Neuronal stem cell (in vitro differentiated cells): Measurements from ENCODE around the gene SAP30BP.

Experiments used
- DNase-seq: peaks from one replicate; pipeline ENCODE4 v3.0.0-alpha.2; 2013; ENCODE audit warnings: low spot score
- H2AFZ ChIP-seq: one replicate; pipeline ENCODE4 v1.6.1; 2013; ENCODE audit warnings: mild to moderate bottlenecking, low read length, inconsistent platforms
- H2AK5ac ChIP-seq: 2 replicates; pipeline ENCODE4 v1.6.1; 2013; ENCODE audit warnings: low read depth, mild to moderate bottlenecking, inconsistent platforms, low read length, moderate library complexity, mixed read lengths
- H2BK120ac ChIP-seq: 2 replicates; pipeline ENCODE4 v1.6.1; 2013; ENCODE audit warnings: low read depth, mild to moderate bottlenecking, inconsistent platforms, low read length, moderate library complexity, mixed read lengths
- H2BK12ac ChIP-seq: one replicate; pipeline ENCODE4 v1.6.1; 2013; ENCODE audit warnings: low read length, inconsistent platforms
- H2BK15ac ChIP-seq: 2 replicates; pipeline ENCODE4 v1.6.1; 2013; ENCODE audit warnings: mild to moderate bottlenecking, low read length, inconsistent platforms, mixed read lengths
- H2BK5ac ChIP-seq: one replicate; pipeline ENCODE4 v1.6.1; 2013; ENCODE audit warnings: inconsistent platforms, mild to moderate bottlenecking, low read length, moderate library complexity
- H3K14ac ChIP-seq: one replicate; pipeline ENCODE4 v1.6.1; 2013; ENCODE audit warnings: low read length, inconsistent platforms
- H3K18ac ChIP-seq: 2 replicates; pipeline ENCODE4 v1.6.1; 2013; ENCODE audit warnings: low read length, inconsistent platforms
- H3K23ac ChIP-seq: 2 replicates; pipeline ENCODE4 v1.6.1; 2013; ENCODE audit warnings: low read depth, mild to moderate bottlenecking, mixed read lengths, low read length, inconsistent platforms; ENCODE audit not compliant: poor library complexity
- H3K27ac ChIP-seq: replicated peaks from 3 replicates; pipeline ENCODE4 v1.5.1; 2013; ENCODE audit warnings: low read length, inconsistent platforms
- H3K27me3 ChIP-seq, 3 experiments: 2 replicates each; pipeline ENCODE4 v1.6.1; 2013; ENCODE audit warnings: low read length in 3 of 3, mild to moderate bottlenecking in 2 of 3, inconsistent platforms in 1 of 3, low read depth in 1 of 3, mixed read lengths in 1 of 3, moderate library complexity in 1 of 3; ENCODE audit not compliant: control insufficient read depth in 3 of 3, insufficient read depth in 3 of 3
- H3K36me3 ChIP-seq, 2 donors: replicated peaks in 1 of 2; 2 replicates each; pipeline ENCODE4 v1.6.1; 2013; ENCODE audit warnings: low read length in 2 of 2; ENCODE audit not compliant: control insufficient read depth in 2 of 2, insufficient read depth in 2 of 2
- H3K4ac ChIP-seq: 2 replicates; pipeline ENCODE4 v1.6.1; 2013; ENCODE audit warnings: inconsistent platforms, mild to moderate bottlenecking, low read length, moderate library complexity
- H3K4me1 ChIP-seq, 2 donors: 1 replicate in 1 of 2; 2 replicates in 1 of 2; pipeline ENCODE4 v1.6.1; 2013; ENCODE audit warnings: low read length in 2 of 2, low read depth in 1 of 2; ENCODE audit not compliant: control insufficient read depth in 2 of 2, insufficient read depth in 1 of 2
- H3K4me2 ChIP-seq: one replicate; pipeline ENCODE4 v1.6.1; 2013; ENCODE audit warnings: mild to moderate bottlenecking, low read length, inconsistent platforms; ENCODE audit not compliant: insufficient read depth, poor library complexity, severe bottlenecking
- H3K4me3 ChIP-seq, 2 donors: 2 replicates each; pipeline ENCODE4 v1.5.1; 2013; ENCODE audit warnings: low read length in 2 of 2, mild to moderate bottlenecking in 2 of 2, inconsistent platforms in 1 of 2, moderate library complexity in 1 of 2
- H3K79me1 ChIP-seq: one replicate; pipeline ENCODE4 v1.6.1; 2013; ENCODE audit warnings: low read depth, mild to moderate bottlenecking, inconsistent platforms, low read length, moderate library complexity
- H3K9ac ChIP-seq: one replicate; pipeline ENCODE4 v1.6.1; 2013; ENCODE audit warnings: mild to moderate bottlenecking, low read depth, low read length, inconsistent platforms; ENCODE audit not compliant: poor library complexity
- H3K9me3 ChIP-seq, 2 donors: replicated peaks in 1 of 2; 2 replicates each; pipeline versions ENCODE3 to v1.6.1; 2013; ENCODE audit warnings: low read length in 2 of 2, mild to moderate bottlenecking in 2 of 2, inconsistent platforms in 1 of 2, low read depth in 1 of 2, mixed read lengths in 1 of 2, moderate library complexity in 1 of 2; ENCODE audit not compliant: control insufficient read depth in 2 of 2, insufficient read depth in 1 of 2
- H4K8ac ChIP-seq: one replicate; pipeline ENCODE4 v1.6.1; 2013; ENCODE audit warnings: low read depth, mild to moderate bottlenecking, inconsistent platforms, low read length, moderate library complexity
- H4K91ac ChIP-seq: one replicate; pipeline ENCODE4 v1.6.1; 2013; ENCODE audit warnings: low read length, low read depth, mild to moderate bottlenecking, inconsistent platforms; ENCODE audit not compliant: poor library complexity
- WGBS, 2 donors: extraction: QIAGEN DNeasy Blood & Tissue Kit; methylation state at CpG; one replicate each; pipeline ENCODE4 v1.1.7; 2013; ENCODE audit warnings: missing lambda C conversion rate in 2 of 2, mixed read lengths in 1 of 2; ENCODE audit not compliant: insufficient read length in 2 of 2, insufficient replicate concordance in 1 of 2; ENCODE audit errors: extremely low coverage in 2 of 2; 5-methylcytosine and 5-hydroxymethylcytosine counted together

Gene SAP30BP

DNA sequence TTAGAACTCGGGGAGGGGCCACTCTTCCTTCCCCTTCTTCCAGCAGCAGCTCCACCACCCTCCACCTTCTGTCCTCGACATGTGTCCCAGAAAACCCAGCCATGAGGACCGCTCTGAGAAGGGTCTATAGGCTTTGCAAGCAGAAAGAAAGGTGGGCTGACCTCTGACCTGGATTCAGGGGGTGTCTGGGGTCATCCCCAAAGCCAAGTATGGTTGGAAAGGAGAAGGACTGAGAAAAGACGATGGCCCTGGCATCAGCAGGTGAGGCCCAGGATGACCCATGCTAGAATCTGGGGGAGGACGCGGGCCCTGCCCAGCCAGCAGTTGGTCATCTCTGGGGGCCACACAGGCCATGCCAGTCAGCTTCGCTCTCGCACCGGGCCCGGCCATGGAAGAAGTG, 40.0 kb upstream of the SAP30BP start:
- H2BK15ac ChIP-seq = no peak overlapping the region
- H2BK120ac ChIP-seq = peak overlapping the region; percentile 31
- no peak overlapping the region for H3K27ac ChIP-seq
- H2AFZ ChIP-seq = no peak overlapping the region
- peak overlapping the region; percentile 66 for H2BK5ac ChIP-seq
- no peak overlapping the region for H3K14ac ChIP-seq
- no peak overlapping the region for H3K4ac ChIP-seq
- H4K91ac ChIP-seq = no peak overlapping the region
- no peak overlapping the region for H4K8ac ChIP-seq
- H3K79me1 ChIP-seq = no peaks in the 10 kb centered on the region
- H3K4me3 ChIP-seq = no peak overlapping the region
- H3K9ac ChIP-seq = no peak overlapping the region
- H3K36me3 ChIP-seq = peaks cover 11 to 16% of the 10 kb centered on the region in 2 donors
- no peaks in the 10 kb centered on the region for H3K9me3 ChIP-seq
- H3K23ac ChIP-seq = no peak overlapping the region
- H3K27me3 ChIP-seq = no peaks in the 10 kb centered on the region
- no peak overlapping the region for H2BK12ac ChIP-seq
- no peak overlapping the region for H3K18ac ChIP-seq
- no peak overlapping the region for H3K4me2 ChIP-seq
- H3K4me1 ChIP-seq = peaks cover 3 to 4% of the 10 kb centered on the region in 2 donors
- no peak for DNase-seq
- no CpG with 5 or more reads among the region's 10 CpGs for WGBS, 2 donors
- H2AK5ac ChIP-seq = peak overlapping the region; percentile 46

DNA sequence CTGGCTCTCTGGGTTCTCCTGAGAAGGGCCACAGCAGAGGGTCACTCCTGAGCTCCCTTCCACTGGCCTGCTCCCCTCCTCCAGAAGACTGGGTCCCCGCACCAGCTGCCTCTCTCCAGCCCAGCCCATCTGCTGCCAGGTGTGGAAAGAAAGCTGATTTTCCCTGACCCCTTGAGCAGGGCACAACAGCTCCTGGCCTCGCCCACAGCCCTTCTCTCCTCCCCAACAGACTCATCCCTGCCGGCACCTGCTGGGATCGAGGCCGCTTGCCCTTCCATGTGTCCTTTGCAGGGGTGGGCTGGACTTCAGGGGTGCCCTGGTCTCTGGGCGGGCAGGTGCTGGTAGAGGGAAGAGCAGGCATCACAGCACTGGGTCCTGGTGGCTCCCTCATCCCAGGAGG, 38.7 kb upstream of the SAP30BP start:
- H3K4me1 ChIP-seq = peaks cover 4 to 7% of the 10 kb centered on the region in 2 donors
- H2AFZ ChIP-seq = no peak overlapping the region
- H4K91ac ChIP-seq = no peak overlapping the region
- H2BK120ac ChIP-seq = no peak overlapping the region
- H3K23ac ChIP-seq = no peak overlapping the region
- no peak overlapping the region for H2BK12ac ChIP-seq
- H2BK15ac ChIP-seq = no peak overlapping the region
- H3K4me2 ChIP-seq = no peak overlapping the region
- no peak overlapping the region for H3K4me3 ChIP-seq
- no CpG with 5 or more reads among the region's 6 CpGs for whole genome bisulfite sequencing, 2 donors
- H3K18ac ChIP-seq = peak overlapping the region; percentile 35
- no peak overlapping the region for H4K8ac ChIP-seq
- H3K9me3 ChIP-seq = no peaks in the 10 kb centered on the region
- peaks cover 11 to 16% of the 10 kb centered on the region in 2 donors for H3K36me3 ChIP-seq
- H3K9ac ChIP-seq = no peak overlapping the region
- H2AK5ac ChIP-seq = no peak overlapping the region
- no peak for DNase-seq
- H3K14ac ChIP-seq = no peak overlapping the region
- no peak overlapping the region for H3K27ac ChIP-seq
- no peak overlapping the region for H3K4ac ChIP-seq
- H2BK5ac ChIP-seq = peak overlapping the region; percentile 53
- H3K79me1 ChIP-seq = no peaks in the 10 kb centered on the region
- no peaks in the 10 kb centered on the region for H3K27me3 ChIP-seq

DNA sequence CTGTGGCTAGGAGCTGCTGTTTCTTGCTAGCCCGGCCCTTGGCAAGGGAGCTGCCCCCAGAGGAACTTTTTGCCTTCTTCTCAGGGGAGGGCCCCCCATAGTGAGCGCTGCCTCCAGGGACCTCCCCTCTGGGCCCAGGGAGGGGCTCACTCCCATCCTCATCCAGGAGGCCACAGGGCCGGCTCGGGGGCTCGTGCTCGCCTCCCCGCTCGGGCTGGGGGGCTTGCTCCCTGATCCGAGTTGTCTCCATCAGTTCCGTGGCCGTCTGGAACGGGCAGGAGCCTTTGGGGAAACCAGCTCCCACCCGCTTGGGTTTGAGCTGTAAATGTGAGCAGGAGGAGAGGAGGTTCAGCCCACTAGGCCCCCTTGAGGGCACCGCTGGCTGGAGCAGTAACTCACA, 38.0 kb upstream of the SAP30BP start:
- no peak overlapping the region for H3K4me3 ChIP-seq
- no CpG with 5 or more reads among the region's 14 CpGs for WGBS, 2 donors

DNA sequence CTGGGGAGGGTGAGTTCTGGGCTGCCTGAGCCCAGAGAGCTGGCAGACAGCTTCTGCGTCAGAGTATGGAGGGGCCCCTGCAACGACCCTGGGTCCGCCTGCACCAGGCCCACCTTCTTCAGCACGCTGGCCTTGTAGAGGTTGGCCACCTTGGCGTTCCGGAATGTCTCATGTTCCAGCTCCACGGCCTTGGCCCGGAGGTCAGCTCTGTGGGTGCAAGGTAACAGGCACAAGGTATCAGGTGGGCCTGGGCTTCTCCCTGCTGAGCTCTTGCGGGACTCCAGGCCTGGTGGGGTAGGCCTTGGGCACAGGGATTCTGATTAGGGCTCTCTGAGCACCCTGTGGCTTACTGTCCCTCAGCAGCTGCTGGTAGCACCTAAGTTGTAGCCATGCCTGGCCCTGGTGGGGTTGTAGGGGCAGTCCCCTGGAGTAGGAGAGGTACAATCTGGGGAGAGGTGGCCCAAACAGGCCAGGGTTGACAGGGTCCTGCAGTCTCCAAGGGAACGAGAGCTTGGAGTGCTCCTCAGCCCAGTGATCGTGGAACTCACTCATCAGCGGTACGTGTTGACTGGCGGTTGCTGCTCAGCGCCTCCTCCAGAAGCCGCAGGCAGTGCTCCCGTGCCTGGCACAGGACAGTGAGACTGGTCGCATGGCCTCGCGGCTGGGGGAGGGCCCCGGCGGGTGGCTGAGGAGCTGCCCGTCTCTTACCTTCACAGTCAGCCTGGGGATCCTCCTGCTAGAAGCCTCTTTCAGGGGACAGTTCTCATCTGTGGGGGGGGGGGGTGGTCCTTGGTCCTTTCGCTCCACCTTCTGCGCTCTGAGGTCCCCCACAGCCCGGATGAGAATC, 36.8 kb upstream of the SAP30BP start:
- Histone ChIP-seq H3K9ac (no peak overlapping the region), H3K4ac (no peak overlapping the region), H2AK5ac (no peak overlapping the region), H3K4me3 (no peak overlapping the region), H3K18ac (peak overlapping the region; percentile 23), H3K9me3 (no peaks in the 10 kb centered on the region), H4K91ac (no peak overlapping the region), H3K4me2 (no peak overlapping the region), H3K4me1 (peaks cover 22% of the 10 kb centered on the region in 2 donors), H3K23ac (no peak overlapping the region), H3K79me1 (no peaks in the 10 kb centered on the region), H4K8ac (no peak overlapping the region), H3K27me3 (no peaks in the 10 kb centered on the region), H2BK15ac (no peak overlapping the region), H2BK12ac (no peak overlapping the region), H3K27ac (no peak overlapping the region), H2AFZ (no peak overlapping the region), H3K14ac (no peak overlapping the region), H3K36me3 (peaks cover 11 to 15% of the 10 kb centered on the region in 2 donors), H2BK5ac (no peak overlapping the region), H2BK120ac (no peak overlapping the region)
- DNase-seq = no peak
- WGBS, 2 donors = no CpG with 5 or more reads among the region's 26 CpGs

More for the DNA sequence above, 38.0 kb upstream of the SAP30BP start:
- Histone ChIP-seq H2BK12ac (no peak overlapping the region), H3K14ac (no peak overlapping the region), H3K36me3 (peaks cover 11 to 16% of the 10 kb centered on the region in 2 donors), H3K18ac (peak overlapping the region; percentile 28), H2BK15ac (no peak overlapping the region), H2BK5ac (no peak overlapping the region), H3K4me1 (peaks cover 11 to 13% of the 10 kb centered on the region in 2 donors), H3K4me2 (no peak overlapping the region), H3K79me1 (no peaks in the 10 kb centered on the region), H3K9ac (no peak overlapping the region), H4K8ac (no peak overlapping the region), H3K27ac (no peak overlapping the region), H3K23ac (no peak overlapping the region), H2BK120ac (no peak overlapping the region), H3K4ac (no peak overlapping the region), H2AK5ac (no peak overlapping the region), H3K9me3 (no peaks in the 10 kb centered on the region), H3K27me3 (no peaks in the 10 kb centered on the region), H4K91ac (no peak overlapping the region), H2AFZ (no peak overlapping the region)
- no peak for DNase-seq
